ENCODE data around the gene OR5C1.
"Not testable (repeated sequence)": the region's sequence is repeated elsewhere in the genome, so short reads cannot be mapped to it uniquely, and the experiment has no call there.

The OR5C1 gene

DNA sequence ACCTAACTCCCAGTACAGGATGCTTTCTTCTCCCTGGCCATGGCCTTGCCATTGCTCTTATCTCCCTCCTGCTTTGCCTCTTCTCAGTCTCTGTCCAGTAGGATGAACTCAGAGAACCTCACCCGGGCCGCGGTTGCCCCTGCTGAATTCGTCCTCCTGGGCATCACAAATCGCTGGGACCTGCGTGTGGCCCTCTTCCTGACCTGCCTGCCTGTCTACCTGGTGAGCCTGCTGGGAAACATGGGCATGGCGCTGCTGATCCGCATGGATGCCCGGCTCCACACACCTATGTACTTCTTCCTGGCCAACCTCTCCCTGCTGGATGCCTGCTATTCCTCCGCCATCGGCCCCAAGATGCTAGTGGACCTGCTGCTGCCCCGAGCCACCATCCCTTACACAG is at the start of gene OR5C1:
TSS of gene OR5C1 (plus strand) at position 103 of the 400 bp plus-strand sequence. CDS start at position 103, 0 bp downstream.
- DNase-seq, result no peak

DNA sequence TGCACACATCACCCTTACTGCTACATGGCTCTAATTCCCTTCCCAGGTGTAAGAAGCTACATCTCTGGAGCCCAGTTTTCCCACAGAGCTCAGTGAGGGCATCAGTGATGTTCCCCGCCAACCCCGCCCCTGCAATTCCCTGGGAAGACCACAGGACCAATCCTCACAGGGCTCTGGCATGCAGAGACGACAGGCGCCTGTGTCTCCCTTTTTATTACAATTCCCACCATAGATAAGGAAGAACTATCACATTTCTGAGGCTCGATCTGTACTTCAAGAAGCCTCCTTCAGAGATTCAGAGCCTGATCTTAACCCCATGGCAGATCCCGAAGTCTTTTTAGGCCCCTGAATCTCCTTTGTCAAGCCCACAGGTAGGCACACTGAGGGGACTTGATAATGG is 46.7 kb upstream of the OR5C1 start, which contains the start of gene OR1L6:
TSS of gene OR1L6 (plus strand) at position 301 of the 400 bp plus-strand sequence. CDS start 7,545 bp downstream, outside the sequence.
- no peak for DNase-seq

DNA sequence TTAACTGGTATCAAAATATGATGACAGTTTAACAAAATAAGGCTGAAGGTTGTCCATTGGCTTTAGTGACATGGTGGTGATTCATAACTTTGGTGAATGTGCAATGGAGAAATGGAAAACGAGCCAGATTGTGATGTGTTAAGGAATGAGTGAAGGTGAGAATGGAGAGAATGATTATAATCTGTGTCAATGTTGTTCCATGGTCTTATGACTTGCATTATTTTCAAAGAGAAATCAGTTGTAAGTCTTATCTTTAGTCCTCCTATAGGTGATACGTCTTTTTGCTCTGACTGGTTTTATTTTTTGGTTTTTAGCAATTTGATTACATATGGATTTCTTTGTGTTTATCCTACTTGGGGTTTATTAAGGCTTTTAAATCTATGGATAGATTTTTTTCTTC is 33.9 kb upstream of the OR5C1 start:
- DNase-seq, result no peak

DNA sequence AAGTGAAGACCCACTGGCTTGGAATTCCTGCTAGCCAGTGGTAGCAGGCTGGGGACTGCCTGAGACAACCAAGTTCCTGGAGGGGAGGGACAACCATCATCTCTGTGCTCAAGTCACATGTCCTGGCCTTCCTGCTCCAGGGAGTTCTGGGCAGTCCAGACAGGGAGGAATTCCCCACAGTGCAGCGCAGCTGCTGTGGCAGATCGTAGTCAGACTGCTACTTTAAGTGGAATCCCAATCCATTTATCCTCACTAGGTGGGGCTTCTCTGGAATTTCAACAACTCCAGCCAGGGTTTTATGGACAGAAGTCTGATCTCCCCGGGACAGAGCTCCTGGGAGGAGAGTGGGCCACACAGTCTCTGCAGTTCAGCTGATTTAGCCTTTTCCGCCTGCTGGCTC is 20.9 kb upstream of the OR5C1 start:
- DNase-seq, result no peak

DNA sequence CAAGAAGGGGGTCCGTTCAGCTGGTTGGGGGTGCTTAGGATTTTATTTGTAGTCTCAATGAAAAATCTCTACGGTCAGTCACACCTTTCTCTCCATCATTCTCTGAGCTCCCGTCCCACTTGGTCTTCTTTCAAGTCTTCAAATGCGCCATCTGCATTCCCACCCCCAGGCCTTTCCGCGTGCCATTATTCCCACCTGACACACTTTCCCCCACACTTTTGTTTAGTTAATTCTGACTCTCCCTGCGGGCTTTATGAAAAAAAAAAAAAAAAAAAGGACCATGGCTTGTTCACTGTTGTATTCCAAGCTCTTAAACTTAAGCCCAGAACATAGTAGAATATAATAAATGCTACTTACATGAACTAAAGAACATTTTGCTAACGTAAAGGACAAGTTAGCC is 11.7 kb upstream of the OR5C1 start:
- no peak for DNase-seq

DNA sequence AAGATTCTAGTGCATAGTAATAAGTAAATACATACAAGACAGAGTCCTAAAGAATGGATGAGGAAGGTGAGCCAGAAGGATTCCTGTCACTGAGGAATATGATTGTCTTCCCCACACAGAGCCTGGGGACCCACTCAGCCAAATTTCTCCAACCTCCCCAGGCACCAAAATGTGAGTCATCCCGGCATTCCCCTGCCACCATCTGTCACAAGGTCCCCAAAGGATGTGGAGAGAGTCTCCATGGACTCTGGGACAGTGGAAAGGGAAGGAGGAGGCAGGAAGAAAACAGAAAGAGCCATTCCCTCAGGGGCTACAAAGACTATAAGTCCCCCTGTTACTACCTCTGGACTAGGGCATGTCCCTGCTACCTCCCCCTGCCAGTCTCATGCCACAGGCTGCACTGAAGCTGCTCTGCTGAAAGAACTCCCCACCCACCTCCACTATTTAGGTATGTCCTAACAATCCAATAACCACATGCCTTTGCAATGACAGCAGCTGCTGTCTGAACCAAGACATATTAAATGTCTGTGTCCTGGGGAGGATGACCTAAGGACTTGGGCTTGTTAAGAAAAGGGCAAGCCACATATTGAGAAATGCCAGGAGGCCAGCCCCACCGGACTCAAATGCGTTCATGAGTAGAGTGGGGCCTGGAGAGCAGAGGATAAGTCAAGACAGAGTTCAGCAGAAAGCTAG is 10.7 kb upstream of the OR5C1 start:
- DNase-seq, result no peak

DNA sequence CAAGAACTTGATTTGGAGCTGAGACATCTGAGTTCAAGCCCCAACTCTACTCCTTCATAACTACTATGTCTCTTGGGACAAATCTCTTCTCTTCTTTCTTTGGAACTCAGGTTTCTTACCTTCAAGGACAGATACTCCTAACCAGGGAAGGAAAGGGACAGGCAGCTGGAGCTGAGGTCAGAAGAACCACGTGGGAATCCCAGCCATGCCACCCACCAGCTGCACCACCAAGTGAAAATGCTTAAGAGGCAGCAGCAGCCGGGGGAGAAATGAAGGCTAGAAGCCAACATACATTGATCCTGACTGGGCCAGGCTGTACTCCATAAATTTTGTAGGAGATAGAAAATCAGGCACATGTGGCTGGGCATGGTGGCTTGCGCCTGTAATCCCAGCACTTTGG is 9.6 kb upstream of the OR5C1 start:
- DNase-seq, result no peak

DNA sequence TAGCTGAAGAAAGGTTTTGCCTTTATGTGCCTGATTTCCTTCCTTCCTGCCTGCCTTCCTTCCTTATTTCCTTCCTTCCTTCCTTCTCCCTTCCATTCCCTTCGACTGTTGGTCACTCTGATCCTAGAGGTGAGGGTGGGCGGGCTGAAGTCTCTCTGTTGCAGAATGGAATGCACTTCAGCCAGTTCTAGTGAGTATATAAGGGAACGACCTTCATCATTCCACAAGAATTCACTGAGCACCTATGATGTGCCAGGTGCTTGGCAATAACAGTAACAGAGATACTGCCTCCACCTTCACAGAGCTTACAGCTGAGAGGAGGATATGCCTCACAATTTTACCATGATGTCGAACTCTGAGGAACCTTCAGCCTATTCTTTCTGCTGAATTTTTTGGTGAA is 8.7 kb upstream of the OR5C1 start:
- no peak for DNase-seq

DNA sequence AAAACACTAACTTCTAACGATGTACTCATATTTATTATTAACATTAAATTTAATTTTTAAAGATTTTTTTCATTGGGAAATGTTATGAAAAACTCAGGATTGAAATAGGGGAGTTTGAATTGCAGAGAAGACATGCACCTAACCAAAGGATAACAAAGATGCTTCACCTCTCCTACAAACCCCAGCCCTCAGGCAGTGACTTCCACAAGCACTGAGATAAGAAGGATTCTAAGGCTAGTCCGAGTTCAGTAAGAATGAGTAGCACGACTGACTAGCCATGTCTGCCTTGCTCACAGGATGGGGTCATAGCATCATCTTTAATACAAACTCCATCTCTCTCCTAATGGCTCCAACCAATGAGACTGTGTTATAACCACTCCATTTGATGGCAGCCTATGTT is 7.1 kb upstream of the OR5C1 start:
- no peak for DNase-seq

DNA sequence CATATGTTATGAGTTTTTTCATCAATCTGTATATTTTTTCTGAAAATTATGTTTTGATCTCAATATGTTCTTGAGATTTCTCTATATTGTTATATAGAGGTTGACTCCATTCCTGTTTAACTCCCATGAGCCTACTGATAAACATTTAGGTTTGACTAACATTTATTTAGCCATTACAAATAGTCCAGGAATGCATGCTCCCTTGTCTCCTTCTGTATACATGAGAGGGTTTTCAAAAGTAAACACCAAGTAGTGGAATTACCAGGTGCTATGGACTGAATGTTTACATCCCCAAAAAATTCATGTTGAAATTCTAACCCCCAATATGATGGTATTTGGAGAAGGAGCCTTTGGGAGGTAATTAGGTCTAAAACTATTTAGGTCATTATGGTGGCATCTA is 3.5 kb upstream of the OR5C1 start:
- no peak for DNase-seq

DNA sequence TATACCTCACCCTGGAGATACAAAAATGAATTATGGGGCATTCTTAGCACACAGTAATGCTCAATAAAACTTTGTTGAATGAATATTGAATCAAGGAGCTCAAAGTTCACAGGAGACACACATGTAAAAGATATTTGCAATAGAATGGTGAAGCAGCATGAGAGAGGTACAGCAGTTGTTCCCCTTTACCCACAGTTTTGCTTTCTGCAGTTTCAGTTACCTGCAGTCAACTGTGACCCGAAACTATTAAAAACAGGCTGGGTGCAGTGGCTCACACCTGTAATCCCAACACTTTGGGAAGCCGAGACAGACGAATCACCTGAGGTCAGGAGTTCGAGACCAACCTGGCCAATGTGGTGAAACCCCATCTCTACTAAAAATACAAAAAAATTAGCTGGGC is 2.4 kb upstream of the OR5C1 start:
- DNase-seq, result no peak

DNA sequence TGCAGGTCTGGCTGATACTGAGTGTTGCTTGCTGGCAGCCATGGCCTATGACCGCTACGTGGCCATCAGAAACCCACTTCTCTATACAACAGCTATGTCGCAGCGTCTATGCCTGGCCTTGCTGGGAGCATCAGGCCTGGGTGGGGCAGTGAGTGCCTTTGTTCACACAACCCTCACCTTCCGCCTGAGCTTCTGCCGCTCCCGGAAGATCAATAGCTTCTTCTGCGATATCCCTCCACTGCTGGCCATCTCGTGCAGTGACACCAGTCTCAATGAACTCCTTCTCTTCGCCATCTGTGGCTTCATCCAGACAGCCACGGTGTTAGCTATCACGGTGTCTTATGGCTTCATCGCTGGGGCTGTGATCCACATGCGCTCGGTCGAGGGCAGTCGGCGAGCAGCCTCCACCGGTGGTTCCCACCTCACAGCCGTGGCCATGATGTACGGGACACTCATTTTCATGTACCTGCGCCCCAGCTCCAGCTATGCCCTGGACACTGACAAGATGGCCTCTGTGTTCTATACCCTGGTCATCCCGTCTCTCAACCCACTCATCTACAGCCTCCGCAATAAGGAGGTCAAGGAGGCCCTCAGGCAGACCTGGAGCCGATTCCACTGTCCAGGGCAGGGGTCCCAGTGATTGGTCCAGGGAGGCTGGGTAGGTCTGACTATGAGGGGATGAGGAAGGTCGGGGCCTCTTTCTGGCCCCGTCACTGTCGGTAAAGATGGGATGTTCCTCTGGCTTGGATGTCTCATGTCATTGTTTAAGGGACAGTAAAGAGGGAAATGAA is 718 bp downstream of the OR5C1 start:
- no peak for DNase-seq

DNA sequence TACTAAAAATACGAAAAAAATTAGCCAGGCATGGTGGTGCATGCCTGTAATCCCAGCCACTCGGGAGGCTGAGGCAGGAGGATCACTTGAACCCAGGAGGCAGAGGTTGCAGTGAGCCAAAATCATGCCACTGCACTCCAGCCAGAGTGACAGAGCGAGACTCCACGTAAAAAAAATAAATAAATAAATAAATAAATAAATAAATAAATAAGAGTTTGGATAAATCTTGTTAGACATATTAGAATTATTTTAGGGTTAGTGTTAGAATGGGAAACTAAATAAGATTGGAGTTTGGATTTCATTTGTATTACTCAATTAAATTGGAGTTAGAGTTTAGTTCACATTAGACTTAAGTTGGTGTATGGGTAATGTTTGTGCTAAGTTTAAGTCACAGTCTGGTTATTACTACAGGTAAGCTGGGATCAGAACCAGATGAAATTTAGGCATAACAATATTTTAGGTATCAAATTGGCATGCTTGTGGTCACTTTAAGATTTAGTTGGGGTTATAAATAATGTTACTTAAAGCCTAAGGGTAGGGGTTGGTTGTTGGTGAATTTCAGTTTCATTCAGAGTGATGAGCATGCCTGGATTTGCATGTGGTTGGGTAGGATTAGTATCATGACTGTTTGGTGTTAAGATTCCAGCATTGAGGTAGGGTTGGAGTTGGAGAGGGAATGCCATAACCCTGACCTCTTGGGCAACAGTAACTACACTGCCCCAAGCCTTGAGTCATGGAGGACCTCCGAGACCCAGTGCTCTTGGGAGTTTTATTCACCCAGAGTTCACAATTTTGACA is 3.3 kb downstream of the OR5C1 start:
- DNase-seq, result no peak

DNA sequence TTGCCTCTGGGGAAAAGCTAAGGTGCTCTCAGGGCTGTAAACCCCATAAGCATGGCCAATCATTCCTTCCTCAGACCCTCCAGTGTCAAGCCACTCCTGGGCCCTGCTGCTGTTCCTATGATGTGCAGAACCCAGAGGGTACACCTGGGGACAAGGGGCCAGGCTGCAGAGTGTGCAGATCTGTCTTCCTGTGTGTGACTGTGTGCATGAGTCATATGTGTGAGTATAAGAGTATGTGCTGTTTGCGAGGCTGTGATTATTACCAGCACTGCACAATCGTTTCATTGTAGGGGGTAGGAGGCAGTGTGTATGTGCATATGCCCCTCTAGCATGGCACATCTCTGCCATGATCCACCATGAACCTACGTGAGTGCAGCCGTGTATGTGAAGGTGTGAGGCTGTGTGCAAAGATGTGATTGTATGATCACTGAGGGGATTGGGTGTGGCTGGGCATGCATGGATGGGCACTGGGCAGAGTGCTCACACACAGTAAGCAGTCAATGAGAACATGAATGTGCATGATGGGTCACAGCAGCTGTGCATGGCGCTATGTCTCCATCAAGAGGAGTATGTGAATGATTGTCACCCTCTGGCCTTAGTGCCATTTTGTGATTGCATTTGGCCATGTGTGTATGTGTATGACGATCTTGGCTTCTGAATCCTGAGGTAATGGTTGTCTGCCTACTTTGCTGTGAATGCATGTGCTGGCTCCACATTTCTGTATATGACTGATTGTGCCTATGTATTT is 8.8 kb downstream of the OR5C1 start:
- no peak for DNase-seq

DNA sequence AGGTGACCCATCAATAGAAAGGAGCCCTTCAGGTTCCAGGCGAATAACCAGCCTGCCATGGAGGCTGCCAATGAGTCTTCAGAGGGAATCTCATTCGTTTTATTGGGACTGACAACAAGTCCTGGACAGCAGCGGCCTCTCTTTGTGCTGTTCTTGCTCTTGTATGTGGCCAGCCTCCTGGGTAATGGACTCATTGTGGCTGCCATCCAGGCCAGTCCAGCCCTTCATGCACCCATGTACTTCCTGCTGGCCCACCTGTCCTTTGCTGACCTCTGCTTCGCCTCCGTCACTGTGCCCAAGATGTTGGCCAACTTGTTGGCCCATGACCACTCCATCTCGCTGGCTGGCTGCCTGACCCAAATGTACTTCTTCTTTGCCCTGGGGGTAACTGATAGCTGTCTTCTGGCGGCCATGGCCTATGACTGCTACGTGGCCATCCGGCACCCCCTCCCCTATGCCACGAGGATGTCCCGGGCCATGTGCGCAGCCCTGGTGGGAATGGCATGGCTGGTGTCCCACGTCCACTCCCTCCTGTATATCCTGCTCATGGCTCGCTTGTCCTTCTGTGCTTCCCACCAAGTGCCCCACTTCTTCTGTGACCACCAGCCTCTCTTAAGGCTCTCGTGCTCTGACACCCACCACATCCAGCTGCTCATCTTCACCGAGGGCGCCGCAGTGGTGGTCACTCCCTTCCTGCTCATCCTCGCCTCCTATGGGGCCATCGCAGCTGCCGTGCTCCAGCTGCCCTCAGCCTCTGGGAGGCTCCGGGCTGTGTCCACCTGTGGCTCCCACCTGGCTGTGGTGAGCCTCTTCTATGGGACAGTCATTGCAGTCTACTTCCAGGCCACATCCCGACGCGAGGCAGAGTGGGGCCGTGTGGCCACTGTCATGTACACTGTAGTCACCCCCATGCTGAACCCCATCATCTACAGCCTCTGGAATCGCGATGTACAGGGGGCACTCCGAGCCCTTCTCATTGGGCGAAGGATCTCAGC is 11.6 kb downstream of the OR5C1 start, which contains the start of gene OR1K1:
TSS of gene OR1K1 (plus strand) at position 58 of the 995 bp plus-strand sequence. CDS start at position 58, 0 bp downstream.
- no peak for DNase-seq

DNA sequence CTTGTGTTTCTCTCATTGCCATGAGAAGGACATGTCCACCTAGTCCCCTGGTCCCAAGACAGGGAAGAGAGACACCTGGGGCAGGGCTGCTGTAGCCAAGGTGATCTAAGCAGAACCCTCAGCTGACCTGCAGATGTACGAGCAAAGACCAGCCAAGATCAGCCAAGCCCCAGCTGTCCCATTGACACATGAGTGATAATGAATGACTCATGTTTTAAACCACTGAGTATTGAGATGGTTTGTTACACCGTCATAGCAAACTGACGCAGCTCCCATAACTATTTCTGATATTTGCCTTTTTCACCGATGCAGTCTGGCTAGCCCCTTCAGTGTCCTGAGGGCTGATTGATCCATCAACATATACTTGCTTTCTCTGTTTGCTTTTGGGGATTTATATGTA is 17.9 kb downstream of the OR5C1 start:
- DNase-seq, result no peak

DNA sequence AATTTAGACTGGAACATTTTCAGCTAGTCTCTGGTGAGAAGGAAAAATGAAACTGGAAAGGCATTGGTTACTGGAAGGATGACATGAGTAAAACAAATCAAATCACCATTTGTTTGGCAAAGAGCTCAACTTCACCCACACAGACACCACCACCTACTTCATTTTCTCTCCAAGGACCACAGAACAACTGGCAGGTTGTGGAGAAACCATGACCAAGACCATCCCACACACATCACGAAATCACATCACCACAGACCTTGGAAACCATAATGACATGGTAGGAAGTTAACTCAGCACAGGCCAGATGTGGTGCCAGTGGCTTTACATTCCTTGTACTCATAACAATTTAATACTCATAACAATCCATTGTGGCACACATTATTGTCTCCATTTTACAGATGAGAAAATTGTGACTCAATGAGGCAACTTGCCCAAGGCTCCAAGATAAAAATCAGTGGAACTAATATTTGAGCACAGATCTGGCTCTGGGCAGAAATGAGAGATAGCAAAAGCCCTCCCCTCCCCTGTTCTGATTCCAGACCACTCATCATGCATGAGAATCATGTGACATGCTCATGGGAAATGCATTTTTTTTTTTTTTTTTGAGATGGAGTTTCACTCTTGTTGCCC is 18.7 kb downstream of the OR5C1 start:
- DNase-seq, result no peak

DNA sequence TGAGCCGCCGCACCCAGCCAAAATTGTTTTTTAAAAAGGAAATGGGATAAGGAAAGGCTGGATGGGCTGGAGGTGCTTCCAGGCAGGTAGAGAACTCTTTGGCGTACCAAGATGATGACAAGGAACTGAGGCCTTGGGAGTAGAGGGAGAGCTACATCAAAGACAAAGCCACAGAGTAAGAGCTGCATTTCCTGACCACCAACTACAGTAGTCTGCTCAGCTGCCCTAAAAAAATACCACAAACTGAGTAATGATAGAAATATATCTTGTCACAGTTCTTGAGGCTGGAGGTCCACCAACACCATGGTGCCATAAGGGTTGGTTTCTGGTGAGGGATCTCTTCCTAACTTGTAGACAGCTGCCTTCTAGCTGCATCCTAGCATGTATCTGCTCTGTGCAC is 19.4 kb downstream of the OR5C1 start:
- DNase-seq, result no peak

DNA sequence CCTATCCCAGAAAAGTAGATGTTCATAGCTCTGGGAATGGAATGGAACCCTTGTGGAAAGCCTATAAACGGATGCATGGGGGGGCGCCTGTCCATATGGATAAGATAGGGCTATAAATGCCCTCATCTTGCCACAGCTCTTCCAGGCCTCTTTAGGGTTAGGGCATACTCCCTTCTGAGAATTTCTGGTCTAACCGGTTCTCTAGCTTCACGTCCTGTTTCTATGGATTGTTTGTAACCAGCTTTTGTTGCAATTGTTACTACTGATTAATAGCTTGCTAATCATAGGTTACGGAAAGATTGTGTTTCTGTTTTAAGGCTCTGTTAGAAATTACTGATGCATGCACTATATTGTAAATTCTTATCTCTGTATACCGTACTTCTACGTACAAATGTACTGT is 20.5 kb downstream of the OR5C1 start:
- DNase-seq, result not testable (repeated sequence)

DNA sequence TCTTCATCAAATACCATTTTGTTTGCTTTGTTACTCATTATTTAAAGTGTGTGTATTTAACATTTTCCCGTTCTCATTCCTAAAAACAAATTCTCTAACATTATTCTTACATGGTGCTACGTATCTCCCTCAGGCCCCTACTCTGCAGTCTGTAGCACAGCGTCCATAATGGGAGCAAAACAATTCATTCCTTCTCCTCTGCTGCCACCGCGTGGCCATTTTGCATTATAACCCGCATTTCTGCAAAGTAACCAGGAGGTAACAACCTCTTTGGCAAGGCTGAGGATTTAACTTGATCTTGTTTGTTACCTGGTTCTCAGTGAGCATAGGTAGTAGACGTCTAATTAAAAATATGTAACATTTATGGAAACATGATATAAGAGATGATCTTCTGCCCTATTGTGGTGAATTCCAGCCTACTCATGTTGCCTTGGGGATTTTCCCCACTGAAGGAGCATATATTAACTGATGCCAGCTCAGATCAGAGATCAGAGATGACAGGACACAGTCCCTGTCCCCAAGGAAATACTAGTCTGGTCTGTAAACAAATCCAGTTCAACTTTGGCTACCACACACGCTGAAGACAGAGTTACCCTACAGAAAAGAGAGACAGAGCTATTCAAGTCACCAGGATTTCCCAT is 21.7 kb downstream of the OR5C1 start:
- DNase-seq, result no peak
